HG03066 (cell line): ENCODE results near the gene DERL2.

ENCODE experiments used
- ATAC-seq: cut with Tn5 transposase; IDR thresholded peaks from one replicate; pipeline ENCODE4 v1.9.1; 2021; ENCODE audit warnings: low read depth; ENCODE audit not compliant: unreplicated experiment

The DERL2 gene

DNA sequence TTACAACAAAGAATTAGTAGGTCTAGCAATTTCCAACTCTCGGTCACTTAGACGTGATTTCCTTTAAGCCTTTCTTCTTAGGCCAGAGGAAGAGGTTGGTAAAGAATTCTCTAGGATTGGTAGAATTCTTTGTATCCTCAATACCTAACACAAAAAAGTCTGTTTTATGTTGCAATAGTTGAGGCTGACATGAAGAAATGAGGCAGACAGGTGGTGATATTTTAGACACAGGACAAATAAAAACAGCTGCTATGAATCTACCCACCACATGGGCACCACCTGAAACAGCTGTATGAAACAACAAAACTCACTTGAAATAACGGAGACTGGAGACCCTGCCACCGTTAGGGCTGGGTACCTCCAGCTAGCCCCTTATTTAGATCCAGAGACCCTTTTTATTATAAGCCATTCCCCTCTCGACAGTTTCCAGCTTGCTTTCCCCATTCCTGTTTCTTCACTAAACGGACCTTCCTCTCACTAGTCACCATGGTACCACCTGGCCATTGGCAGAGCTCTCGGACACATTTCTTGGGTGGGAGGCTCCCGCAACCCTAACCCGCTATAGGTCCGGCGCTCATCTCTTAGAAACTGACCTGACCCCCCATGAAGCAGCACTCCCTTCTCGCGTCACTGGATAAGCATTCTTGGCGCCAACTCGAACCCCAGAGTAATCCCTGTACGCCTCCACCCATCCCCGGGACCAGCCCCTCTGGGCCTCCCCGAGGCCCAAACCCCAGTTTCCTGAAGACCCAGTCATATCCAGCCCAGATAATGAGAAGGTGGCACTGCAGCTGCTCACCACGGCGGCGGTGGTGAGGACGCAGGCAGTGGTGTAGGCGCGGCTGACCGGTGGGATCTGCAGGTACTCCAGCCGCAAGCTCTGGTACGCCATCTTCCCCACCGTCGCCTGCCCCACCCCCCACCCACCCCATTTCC is at the start of gene DERL2:
Gene DERL2 (minus strand): TSS at position 909 of the 936 bp plus-strand sequence. CDS start 17 bp downstream, at position 892.
- ATAC-seq, result no peak

DNA sequence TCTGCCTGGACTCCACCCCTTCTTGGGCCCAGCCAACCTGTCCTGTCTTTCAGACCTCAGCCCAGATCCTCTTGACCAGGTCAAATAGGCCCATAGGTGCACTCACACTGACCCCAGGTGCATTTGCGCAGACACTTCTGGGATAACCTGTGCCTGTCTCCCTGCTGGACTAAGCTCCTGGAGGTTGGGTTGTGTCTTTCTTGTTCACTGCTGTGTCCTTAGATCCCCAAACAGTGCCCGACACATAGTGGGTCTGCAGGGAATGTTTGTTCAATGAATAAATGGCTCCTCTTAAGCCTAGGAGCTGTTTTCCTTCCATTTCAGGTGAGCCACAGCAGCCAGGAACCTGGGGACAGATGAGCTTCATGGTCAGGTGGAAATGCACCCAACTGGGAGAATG is 49.5 kb upstream of the DERL2 start:
- no peak for ATAC-seq

GRCh38 chr17:5533486-5534315 is 47.7 kb upstream of the DERL2 start:
- no peak for ATAC-seq

DNA sequence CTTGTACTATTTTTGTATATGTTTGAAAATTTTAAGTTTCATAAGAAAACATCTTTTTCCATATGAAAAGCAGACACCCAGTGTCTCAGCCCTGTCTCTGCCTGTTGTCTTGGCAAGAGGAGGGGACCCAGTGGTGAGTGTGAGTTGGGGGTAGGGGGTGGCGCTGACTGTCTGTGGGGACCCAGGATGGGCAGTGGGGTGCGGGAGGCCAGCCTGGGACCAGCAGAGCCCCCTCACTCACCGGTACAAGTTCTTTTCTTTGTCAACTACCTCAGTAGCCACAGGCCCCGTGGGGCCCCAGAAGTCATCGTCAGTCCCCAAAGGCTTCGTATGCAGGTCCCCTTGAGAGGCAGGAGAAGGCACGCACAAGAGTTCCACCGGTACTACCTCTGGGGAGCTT is 46.6 kb upstream of the DERL2 start:
- ATAC-seq, result no peak

DNA sequence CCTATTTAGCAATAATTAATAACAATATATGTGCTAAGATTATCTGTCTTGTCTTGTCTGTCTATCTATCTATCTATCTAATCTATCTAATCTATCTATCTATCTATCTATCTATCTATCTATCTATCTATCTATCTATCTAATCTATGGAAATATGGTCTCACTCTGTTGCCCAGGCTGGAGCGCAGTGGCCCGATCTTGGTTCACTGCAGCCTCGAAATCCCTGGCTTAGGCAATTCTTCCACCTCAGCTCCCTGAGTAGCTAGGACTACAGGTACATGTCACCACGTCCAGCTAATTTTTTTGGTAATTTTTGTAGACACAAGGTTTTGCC is 45.1 kb upstream of the DERL2 start:
- ATAC-seq, result no peak

GRCh38 chr17:5530265-5531084 is 44.5 kb upstream of the DERL2 start:
- ATAC-seq, result no peak

- ATAC-seq, result no peak
These were observed 41.7 kb upstream of the DERL2 start for GRCh38 chr17:5527601-5528250.

DNA sequence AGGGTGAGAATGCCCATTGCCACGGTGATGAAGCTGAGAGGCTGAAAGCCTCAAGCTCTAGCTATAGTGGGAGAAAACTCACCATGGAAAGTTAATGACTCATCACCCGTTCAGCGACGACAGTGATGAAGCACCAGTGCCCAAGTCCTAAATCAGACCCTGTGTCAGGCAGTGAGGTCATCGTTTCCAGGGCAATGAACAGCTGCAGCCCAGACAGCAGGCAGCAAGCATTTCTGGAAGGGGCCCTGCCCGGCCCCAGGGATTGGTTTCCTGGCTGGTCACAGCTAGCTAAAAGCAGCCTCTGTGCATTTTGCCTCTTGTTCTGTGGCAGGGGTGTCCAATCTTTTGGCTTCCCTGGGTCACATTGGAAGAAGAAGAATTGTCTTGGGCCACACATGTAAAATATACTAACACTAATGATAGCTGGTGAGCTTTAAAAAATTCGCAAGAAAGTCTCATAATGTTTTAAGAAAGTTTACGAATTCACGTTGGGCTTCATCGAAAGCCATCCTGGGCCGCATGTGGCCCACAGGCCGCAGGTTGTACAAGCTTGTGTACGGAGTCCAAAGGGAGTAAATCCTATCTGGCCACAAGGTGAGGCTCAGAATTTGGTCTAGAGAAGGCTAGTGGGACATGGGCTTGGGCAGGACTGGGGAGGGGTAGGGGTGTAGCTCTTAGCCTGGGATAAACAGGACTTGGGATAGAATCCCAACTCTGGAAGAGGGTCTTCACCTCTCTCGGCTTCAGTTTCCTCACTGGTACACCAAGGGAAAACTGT is 41.0 kb upstream of the DERL2 start:
- ATAC-seq, result no peak

DNA sequence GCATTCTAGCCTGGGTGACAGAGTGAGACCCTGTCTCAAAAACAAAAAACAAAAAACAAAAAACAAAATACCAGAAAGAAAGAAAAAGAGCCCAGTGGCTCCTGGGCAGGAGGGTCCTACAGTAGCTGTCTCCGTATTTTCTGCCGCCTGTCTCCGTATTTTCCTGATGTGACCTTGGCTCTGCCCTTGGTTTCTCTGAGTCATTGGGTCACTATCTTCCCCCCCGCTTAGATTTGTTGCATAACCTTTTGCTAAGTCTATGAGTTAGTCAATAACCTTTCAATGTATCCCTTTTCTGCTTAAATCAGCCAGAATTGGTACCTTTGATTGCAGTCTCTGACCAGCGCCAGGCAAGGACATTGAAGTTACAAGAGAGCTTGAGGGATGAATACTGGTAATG is 37.3 kb upstream of the DERL2 start:
- no peak for ATAC-seq

DNA sequence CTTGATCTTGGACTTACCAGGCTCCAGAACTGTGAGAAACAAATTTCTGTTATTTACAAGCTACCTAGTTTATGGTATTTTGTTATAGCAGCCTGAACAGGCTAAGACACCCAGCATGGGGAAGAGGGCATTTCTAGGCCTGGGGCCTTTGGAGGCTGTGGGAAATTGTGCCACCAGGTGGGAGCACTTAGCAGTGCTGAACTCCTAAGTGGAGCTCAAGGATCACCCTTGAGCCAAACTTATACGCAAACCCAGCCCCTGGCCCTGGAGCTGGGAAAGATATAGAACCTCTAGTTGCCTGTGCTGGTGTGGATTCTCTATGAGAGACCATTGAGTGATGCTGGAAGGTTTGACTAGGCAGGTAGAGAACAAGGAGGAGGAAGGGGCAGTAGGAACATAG is 36.5 kb upstream of the DERL2 start:
- ATAC-seq, result no peak

DNA sequence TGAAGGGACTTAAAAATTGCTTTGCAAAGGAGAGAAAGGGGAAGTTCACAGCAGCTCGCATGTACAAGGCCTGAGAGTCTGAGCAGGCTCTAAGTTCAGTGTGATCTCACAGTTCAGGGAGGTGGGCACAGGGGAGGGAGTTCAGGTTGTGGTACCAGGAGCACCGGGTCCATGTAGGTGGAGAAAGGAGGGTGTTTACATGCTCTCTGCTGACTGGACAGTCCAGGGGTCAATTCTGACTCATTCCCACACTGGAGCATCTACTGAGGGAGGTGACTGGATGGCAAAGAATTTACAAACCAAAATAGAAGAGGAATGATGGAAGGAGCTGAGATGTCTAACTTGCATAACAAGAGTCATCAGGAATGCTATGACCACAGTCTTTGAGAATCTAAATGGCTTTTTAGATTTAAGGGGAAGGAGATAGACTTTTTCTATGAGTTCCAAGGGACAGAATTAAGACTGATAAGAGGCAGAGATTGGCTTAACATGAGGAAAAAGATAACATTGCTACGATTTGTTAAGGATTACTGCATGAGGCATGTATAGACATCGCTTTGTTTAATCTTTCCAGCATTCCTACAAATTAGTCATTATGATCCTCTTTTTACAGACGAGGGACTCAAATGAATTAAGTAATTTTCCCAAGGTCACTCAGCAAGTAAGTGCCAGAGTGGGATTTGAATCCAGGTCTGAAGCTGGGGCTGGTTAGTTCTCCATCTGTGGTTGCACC is 30.2 kb upstream of the DERL2 start:
- ATAC-seq, result no peak

GRCh38 chr17:5514976-5515375 is 29.0 kb upstream of the DERL2 start:
- ATAC-seq, result no peak

GRCh38 chr17:5513628-5514027 is 27.6 kb upstream of the DERL2 start:
- no peak for ATAC-seq

GRCh38 chr17:5511401-5512225 is 25.6 kb upstream of the DERL2 start:
- ATAC-seq, result no peak

DNA sequence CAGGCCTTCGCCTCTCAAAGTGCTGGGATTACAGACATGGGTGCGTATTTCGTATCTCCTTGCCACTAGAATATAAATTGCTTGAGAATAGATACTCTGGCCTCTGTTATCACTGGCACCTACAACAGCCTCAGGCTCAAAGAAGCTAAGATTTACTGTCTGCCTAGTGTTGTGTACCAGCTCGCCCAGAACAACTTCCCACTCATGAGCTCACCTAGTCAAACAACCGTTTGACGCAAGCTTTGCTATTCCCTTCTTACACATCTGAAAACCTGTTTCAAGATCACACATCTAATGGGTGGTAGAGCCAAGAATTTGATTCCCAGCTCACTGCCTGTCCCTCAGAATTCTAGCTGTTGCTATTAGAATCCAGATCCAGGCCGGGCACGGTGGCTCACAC is 24.8 kb upstream of the DERL2 start:
- no peak for ATAC-seq

DNA sequence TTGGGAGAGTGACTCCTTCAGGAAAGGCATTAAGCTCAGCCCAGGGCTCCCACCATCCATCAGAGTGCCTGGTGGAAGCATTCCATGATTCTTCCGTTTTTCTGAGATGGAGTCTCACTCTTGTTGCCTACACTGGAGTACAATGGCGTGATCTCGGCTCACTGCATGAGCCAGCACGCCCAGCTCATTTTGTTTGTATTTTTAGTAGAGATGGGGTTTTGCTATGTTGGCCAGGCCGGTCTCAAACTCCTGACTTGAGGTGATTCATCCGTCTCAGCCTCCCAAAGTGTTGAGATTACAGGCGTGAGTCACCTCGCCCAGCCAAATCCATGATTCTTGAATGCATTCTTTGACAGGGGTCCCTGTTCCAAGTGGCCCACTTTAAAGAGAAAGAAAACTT is 23.5 kb upstream of the DERL2 start:
- no peak for ATAC-seq

GRCh38 chr17:5508810-5509209 is 22.8 kb upstream of the DERL2 start:
- no peak for ATAC-seq

DNA sequence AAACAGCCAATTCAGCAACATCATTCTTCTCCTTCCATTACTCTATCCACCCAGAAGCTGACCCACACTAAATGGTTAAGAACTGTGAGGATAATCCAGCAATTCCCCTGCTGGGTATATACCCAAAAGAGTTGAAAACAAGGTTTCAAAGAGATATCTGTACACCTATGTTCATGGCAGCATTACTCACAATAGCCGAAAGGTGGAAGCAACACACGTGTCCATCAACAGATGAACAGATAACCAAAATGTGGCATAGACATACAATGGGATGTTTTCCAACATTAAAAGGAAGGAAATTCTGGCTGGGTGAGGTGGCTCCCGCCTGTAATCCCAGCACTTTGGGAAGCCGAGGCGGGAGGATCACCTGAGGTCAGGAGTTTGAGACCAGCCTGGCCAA is 20.3 kb upstream of the DERL2 start:
- no peak for ATAC-seq
